Measurements from ENCODE around the gene IGF2BP1.

DNA sequence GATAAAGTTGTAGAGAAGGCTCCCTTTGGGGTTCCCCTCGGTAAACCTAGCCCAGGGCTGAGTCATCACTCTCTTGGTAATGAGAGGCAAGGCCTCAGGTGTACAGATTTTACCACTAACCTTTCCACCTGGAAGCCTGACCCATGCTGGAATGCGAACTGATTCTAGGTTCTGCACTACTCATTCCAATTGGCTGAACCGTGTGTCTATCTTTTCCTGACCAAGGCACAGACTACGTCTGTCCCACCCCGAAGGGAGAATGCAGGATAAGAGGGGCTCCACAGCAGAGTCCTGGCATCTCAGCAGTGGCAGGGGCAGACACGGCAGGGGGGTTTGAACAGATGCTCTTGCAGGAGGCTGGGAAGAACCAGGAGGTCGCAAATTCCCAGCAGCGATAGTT, 70.0 kb downstream of the IGF2BP1 start:
- TF ChIP-seq, protein P1, sequence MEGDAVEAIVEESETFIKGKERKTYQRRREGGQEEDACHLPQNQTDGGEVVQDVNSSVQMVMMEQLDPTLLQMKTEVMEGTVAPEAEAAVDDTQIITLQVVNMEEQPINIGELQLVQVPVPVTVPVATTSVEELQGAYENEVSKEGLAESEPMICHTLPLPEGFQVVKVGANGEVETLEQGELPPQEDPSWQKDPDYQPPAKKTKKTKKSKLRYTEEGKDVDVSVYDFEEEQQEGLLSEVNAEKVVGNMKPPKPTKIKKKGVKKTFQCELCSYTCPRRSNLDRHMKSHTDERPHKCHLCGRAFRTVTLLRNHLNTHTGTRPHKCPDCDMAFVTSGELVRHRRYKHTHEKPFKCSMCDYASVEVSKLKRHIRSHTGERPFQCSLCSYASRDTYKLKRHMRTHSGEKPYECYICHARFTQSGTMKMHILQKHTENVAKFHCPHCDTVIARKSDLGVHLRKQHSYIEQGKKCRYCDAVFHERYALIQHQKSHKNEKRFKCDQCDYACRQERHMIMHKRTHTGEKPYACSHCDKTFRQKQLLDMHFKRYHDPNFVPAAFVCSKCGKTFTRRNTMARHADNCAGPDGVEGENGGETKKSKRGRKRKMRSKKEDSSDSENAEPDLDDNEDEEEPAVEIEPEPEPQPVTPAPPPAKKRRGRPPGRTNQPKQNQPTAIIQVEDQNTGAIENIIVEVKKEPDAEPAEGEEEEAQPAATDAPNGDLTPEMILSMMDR (IDR thresholded peaks at IDR 0.05) = no peak
- no peak for TF ChIP-seq ZFX (IDR thresholded peaks at IDR 0.05; ENCODE audit: borderline replicate concordance)
